AML-193 (cell line): ENCODE data around the gene MGMT.

Experiments used
- DNase-seq, 2 experiments: peaks; one replicate each; lab custom pipeline; 2025; lab: John Stamatoyannopoulos, UW

MGMT gene

DNA sequence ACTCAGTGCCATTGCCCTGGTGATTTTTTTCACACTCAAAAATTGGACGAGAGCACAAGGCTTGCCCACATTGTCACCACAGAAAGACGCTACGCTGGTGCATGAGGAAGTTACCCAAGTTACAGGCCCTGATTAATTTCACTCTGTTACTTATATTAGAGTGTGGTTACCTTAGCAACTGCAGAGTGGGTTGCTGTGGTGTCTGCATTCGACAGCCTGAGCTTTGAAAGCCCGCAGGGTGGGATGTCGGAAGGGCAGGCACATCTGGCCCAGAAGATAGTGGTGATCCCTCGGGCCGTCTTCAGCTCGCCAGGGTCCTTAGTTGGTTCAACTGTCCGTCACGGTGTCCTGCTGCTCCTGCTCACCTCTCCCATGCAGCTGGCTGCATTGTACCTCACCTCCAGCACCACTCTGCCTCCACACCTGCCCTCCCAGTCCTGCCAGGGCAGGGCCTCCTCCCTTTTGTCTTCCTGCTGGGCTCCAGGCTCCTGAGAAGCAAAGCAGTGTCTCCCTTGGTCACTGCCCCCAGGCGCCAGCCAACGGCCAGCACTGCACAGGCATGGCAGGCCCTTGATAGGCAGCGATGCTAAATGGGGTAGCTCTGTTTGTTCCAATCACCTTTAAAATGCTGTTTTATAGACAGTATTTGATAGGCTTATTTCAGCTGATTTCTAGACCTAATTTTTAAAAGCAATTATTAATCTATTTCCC is 329.8 kb downstream of the MGMT start:
- DNase-seq: no peak

- no peak for DNase-seq
Measured at GRCh38 chr10:129799942-129800341, 332.9 kb downstream of the MGMT start.

- DNase-seq: no peak
Measured at GRCh38 chr10:129800796-129801340, 333.8 kb downstream of the MGMT start.

DNA sequence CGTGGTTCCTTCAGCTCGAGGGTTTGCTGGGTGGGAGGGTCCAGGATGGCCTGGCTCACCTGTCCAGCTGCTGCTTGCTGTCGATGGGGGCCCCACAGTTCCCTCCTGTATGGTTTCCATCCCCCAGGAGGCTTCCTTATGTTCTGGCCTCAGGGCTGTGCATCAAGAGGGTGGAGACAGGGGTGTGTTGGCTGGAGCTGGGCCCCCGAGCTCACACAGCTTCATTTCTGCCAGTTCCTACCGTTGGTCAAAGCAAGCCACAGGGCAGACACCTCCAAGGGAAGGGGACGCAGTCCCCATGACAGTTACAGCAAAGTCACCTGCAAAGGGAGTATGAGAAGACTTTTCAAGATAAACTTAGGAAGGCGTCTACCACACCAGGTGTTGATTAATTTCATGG is 340.2 kb downstream of the MGMT start:
- DNase-seq: no peak

DNA sequence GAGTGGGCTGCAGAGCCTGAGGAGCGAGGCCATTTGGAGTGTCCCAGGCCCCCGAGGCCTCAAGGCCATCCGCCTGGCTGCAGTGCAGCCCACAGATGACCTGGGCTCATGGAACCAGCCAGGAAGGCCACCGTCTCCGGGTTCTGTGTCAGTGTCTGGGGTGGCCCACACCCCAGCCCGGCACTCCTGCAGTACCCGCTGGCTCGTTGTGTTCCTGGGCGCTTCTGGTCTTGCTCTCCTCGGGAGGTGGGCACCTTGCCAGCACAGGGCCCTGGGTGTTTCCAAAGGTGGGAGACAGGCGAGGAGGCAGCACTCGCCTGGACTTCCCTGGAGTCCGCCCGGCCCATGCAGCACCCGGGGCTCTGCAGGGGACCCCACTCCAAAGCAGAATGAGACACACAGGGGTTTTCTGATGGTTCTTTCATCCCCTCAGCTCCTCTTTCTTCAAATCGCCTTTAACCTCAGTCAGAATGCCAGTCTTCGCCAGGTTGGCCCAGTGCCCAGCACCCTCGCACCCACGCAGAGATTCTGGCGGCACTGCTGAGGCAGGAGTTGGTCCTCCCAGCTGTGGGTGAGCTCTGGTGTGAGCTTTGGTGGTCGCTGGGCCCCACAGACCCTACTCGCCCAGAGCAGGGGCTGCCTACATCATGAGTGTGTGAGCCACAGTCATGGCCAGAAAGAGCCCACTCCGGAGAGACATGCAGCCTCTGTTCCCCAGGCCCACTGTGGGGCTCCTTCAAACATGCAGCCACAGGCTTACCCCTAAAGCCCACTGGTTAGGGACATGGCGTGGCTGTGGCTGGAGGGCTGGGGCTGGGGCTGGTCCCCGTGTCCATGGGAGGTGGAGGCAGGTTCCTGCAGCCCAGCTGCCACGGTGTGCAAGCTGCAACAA is 341.3 kb downstream of the MGMT start:
- DNase-seq: no peak

GRCh38 chr10:129809431-129809830 is 342.4 kb downstream of the MGMT start:
- no peak for DNase-seq

GRCh38 chr10:129809841-129810240 is 342.8 kb downstream of the MGMT start:
- DNase-seq: no peak

GRCh38 chr10:129811208-129811607 is 344.2 kb downstream of the MGMT start:
- DNase-seq: no peak

DNA sequence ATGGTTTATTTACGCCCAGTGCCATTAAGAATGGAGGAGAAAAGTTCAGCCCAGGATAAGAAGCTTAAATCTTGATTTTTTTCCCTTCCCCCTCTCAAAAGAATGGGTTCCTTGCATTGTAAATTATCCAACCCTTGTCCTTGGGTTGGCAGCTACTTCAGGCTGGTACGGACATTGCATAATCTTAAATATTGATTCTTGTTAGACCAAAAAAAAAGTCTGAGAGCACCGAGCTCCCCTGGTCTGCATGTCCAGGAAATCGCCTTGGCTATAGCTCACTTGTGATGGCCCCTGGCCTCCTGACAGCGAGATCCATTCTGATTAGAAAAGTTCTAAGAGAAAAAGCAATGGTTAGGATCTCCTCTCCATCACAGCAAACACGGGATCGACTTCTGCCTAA is 345.4 kb downstream of the MGMT start:
- no peak for DNase-seq

DNA sequence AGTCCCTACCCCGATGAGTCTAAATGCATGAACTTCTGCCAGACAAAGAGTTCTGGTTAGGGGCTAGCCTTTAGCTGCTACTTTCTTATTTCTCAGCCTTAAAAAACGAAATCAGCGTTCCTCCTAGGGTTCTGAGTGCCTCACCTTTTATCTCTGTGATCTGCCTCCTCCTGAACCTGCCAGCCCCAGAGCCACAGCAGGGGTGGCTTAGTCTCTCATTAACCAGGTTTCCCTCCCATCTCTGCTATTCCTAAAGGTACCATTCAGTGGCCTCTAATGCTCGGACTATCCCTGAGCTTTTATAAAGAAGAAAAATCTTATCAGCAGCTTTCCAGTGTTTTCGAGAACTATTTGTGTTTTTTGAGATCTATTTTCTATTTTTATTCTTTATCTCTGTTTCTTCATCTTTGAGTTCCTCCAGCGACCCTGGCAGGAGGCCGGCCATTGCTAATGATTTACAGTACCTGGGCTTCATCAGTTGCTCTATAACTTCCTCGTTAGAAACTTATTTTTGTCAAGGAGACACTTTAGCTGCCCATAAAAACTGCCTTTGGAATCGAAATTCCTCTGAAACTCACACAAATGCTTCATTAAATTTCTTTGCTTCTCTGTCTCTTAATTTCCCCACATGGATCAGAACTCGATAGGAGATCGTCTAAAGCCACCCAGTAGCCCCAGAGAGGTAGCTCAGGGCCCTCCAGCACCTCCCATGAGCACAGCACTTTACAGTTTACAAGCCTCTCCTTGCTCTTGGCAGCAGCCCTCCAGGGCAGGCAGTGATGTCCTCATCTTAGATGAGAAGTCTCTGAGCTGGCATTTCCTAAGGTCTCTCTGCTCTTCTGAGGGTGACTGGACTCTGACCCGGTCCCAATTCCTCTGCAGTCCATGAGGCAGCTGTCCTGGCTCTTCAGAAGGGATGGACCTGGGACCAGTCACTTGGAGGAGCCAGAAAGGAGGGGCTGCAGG is 347.9 kb downstream of the MGMT start:
- DNase-seq: no peak

DNA sequence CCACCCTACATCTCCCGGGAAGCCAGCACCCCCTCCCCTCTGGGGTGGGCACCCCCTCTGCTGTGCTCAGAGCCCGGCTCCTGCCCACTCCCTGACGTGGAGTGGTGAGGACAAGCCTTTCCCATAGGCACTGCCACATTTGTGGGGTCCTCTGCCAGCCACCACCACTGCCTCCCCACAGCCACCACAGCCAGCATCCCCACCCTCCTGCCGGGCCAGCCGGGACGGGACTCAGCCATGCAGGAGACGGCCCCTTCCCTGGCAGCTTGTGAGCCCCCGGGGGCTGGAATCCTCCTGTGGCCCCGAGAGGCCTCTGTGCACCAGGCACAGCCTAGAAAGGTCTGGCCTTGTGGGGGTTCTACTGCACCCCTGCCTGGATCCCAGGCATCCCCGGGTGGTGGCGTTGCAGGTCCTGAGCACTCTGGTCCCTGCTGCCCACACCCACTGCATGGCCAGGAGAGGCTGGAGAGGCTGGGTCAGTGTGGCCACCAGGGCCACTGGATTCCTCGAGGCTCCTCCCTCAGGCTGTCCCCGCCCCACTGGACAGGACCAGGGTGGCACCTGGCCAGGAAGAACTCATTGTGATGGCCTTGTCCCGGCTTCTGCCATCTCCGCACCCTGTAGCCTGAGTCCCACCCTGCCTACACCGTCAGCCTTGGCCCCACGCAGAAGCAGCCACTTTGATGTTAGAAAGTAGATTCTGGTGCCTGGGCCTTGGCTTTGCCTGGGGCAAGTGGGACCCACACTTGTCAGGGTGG is 349.0 kb downstream of the MGMT start:
- DNase-seq: no peak

- DNase-seq: no peak
Measured at GRCh38 chr10:129816656-129817045, 349.6 kb downstream of the MGMT start.
